ENCODE data around the gene ACAP2. TPM values are rescaled to one million over a fixed set of nuclear protein-coding genes. Genes with fewer than 3 reads are reported as not detected.
"Not testable (repeated sequence)": the region's sequence is repeated elsewhere in the genome, so short reads cannot be mapped to it uniquely, and the experiment has no call there.

The ACAP2 gene
- polyA plus RNA-seq, 4 donors = 27.6 to 38.5 (median 36.5) TPM

DNA sequence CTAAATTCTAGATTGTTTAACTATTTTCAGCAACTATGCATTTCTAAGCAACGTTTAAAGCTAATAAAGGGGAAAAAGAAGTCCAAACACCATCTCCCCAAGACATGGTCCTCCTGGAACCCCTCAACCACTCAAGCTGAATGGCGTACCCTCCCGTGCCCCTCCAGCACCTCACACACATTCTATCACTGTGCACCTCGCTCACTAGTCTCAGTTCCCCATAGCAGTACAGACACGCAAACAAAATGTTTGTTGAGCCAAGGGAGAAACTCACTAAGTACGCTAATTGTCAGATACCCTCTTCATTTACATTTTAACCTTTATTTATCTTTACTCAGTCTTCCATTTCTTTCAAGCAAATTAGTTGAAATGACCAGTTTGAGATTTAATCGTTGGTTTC, 48.8 kb downstream of the ACAP2 start:
- DNase-seq (ENCODE audit: low read depth in 4 of 4, low spot score in 3 of 4) = no peak

DNA sequence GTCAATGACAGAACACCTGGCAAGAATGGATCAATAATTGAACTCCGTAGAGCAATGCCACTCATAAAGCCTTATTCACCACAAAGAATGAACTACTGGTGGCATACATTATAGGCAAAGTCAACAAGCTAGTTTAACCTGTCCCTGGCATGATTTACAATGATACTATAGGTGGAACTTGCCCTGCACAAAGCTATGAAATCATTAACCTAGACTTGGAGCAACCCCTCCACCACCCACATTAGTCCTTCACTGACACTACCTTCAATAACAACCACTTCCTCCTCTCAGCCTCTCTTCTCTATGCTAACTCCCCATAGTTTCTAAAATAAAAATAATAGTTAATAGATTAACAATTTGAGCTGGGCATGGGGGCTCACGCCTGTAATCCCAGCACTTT, 54.4 kb downstream of the ACAP2 start:
- peak in 1 of 4 donors; percentile 7 for DNase-seq (ENCODE audit: low read depth in 4 of 4, low spot score in 3 of 4)

DNA sequence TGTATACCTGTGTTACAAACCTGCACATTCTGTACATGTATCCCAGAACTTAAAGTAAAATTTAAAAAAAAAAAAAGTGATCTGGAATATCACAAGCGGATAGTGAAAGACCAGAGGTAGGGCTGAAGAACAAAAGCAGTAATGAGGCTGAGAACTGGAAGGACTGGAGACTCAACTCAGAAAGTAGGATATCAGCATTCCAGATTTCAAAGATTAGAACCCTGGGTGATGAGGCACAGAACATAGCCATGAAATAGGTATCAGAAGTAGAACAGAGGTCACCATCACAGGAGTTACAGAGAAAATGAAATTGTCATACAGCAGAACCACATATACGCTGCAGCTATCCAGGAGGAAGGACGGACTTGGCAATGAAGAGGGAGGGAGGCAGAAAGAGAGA, 56.1 kb downstream of the ACAP2 start:
- DNase-seq (ENCODE audit: low read depth in 4 of 4, low spot score in 3 of 4) = no peak

DNA sequence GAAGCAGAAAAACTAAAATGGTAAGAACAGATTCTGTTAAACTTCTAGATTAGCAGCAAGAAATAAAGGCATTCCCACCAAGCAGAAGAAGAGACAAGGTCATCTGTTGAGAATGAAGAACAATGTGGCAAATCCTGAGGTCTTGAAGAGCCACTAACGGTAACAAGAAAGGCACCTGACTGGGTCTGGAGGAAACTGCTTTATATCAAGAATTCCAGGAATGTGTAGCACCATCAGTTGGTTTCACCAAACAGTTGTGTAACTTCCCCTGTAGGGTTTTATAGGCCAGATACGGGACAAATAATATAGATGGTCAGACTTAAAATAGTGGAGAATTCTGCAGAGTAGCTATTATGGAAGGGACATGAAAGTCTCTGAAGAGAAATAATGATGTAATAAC, 57.3 kb downstream of the ACAP2 start:
- no peak for DNase-seq (ENCODE audit: low read depth in 4 of 4, low spot score in 3 of 4)

DNA sequence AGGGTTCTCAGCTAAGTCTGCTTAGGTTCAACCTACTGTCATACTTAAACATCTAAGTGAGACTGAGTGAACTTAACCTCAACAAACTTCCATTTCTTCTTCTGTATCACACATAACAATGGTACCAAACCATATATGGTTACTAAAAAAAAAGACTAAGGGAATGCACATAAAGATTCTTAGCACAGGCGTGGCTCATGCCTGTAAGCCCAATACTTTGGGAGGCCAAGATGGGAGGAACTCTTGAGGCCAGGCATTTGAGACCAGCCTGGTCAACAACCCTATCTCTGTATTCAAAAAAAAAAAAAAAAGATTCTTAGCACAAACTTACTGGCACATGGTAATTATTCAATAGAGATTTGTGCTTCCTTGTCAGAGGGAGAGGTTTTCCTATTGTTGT, 57.9 kb downstream of the ACAP2 start:
- no peak for DNase-seq (ENCODE audit: low read depth in 4 of 4, low spot score in 3 of 4)

DNA sequence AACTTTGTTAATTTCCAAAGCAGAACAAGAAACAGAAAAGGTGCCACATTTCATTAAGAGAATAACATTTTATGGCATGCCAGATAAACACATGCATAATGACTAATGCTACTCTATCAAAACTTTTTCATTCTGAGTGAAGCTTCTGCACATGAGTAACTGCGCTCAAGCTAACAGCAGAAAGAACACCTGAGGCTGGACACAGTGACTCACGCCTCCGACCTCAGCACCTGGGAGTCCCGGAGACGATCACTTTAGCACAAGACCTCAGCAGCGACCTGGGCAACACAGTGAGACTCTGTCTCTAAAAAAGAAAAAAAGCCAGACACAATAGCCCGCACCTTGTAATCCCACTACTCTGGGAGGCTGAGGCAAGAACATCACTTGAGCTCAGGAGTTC, 70.6 kb downstream of the ACAP2 start:
- no peak for DNase-seq (ENCODE audit: low read depth in 4 of 4, low spot score in 3 of 4)

DNA sequence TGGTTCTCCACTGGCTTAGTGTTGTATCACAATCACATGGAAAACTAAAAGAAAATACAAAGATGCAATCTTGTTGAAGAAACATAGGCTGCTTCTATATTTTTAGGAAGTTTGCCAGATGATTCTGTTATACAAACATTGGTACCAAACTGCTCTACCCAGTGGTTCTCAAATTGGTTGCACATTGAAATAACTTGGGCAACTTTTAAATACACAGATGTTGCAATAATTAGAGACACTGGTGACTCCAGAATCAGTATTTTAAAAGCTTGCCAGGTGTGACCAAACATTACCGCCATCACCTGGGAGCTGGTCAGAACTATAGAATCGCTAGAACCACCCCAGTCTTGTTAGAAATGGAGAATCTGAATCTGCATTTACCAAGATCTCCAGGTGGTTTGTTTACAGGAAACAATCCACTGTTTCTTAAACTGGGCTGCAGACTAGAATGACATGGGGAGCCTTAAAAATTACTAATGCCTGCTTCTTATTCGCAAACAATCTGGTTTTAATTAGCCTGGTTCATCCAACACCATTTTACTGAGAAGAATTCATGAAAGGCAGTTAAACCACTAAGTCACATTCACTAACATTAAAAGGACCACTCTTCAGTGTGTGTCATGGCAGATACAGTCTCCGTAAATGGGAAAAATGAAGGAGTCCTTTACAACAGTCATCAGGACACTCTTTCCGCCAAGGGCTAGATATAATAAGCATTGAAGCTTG, 76.5 kb downstream of the ACAP2 start:
- no peak for DNase-seq (ENCODE audit: low read depth in 4 of 4, low spot score in 3 of 4)

DNA sequence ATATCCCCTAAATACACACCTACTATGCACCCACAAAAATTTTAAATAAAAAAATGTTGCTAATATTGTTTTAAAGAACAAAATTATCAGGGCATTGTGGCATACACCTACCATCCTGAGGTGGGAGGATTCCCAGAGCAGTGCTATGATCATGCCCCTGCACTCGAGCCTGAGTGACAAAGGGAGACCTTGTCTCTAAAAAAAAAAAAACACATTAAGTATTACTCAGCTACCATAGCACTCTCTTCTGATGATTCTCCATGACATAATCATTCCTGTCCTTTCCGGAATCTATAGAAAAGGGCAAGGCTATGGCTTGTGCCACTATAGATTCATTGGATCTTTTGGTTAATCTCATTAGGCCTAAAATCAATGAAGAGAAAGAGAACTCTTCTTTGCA, 77.4 kb downstream of the ACAP2 start:
- no peak for DNase-seq (ENCODE audit: low read depth in 4 of 4, low spot score in 3 of 4)

DNA sequence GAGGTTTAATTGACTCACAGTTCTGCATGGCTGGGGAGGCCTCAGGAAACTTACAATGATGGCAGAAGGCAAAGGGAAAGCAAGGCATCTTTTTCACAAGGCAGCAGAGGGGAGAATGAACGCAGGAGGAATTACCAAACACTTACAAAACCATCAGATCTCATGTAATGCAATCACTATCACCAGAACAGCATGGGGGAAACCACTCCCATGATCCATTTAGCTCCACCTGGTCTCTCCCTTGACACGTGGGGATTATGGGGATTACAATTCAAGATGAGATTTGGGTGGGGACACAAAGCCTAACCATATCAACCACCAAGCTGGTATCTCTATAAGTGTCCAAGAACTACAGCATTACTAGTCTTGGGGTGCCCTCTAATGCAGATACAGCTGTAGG, 85.0 kb downstream of the ACAP2 start:
- not testable (repeated sequence) for DNase-seq (ENCODE audit: low read depth in 4 of 4, low spot score in 3 of 4)

DNA sequence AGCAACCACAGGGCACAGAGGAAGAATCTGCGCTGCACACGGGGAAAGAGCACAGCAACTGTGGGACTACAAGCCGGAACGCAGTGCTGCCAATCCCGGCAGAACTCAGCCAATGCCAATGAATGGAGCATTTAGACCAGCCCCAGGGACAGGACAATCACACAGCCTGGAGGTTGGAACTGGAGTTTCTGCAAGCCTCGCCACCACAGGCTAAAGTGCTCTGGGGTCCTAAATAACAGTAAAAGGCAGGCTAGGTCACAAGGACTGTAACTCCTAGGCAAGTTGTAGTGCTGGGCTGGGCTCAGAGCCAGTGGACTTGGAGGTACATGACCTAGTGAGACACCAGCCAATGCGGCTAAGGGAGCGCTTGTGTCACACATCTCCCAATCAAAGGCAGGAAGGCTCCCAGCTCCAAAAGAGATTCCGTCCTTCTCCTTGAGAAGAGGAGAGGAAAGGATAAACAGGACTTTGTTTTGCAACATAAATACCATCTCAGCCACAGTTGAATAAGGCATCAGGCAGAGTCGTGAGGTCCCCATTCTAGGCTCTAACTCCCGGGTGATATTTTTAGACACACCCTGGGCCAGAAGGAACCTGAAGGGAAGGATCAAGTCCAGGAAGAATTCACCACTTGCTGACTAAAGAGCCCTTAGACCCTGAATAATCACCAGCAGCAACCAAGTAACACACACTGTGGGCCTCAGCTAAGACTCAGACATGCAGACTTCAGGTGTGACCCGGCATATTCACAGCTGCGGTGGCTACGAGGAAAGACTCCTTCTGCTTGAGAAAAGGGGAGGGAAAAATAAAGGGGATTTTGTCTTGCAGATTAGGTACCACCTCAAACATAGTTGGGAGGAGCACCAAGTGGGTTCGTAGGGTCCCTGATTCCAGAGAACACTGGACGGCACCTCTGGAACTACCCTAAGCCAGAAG, 86.4 kb downstream of the ACAP2 start:
- no peak for DNase-seq (ENCODE audit: low read depth in 4 of 4, low spot score in 3 of 4)

DNA sequence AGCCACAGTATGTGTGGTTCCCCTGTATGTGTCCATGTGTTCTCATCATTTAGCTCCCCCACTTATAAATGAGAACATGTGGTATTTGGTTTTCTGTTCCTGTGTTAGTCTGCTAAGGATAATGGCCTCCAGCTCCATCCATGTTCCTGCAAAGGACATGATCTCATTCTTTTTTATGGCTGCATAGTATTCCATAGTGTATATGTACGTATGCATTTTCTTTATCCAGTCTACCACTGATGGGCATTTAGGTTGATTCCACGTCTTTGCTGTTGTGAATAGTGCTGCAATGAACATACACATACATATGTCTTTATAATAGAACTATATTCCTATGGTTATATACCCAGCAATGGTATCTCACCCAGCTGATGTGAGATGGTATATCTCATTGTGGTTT, 88.8 kb downstream of the ACAP2 start:
- not testable (repeated sequence) for DNase-seq (ENCODE audit: low read depth in 4 of 4, low spot score in 3 of 4)

DNA sequence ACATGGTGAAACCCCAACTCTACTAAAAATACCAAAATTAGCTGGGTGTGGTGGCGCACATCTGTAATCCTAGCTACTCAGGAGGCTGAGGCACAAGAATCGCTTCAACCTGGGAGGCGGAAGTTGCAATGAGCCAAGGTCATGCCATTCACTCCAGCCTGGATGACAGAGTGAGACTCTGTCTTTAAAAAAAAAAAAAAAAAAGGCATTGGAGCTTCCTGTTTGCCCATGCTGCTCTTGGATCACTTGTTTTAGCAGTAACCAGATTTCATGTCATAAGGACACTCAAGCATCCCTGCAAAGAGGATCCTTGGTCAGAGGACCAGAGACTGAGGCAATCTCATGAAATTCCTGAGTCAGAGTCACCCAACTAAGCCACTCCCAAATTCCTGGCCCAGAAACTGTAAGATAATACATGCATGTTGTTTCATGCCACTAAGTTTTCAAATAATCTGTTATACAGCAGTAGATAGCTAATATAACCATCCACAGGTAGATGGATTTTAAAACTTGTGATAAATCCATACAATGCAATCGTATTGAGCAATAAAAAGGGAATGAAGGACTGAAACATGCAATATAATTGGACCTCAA, 89.8 kb downstream of the ACAP2 start:
- no peak for DNase-seq (ENCODE audit: low read depth in 4 of 4, low spot score in 3 of 4)

DNA sequence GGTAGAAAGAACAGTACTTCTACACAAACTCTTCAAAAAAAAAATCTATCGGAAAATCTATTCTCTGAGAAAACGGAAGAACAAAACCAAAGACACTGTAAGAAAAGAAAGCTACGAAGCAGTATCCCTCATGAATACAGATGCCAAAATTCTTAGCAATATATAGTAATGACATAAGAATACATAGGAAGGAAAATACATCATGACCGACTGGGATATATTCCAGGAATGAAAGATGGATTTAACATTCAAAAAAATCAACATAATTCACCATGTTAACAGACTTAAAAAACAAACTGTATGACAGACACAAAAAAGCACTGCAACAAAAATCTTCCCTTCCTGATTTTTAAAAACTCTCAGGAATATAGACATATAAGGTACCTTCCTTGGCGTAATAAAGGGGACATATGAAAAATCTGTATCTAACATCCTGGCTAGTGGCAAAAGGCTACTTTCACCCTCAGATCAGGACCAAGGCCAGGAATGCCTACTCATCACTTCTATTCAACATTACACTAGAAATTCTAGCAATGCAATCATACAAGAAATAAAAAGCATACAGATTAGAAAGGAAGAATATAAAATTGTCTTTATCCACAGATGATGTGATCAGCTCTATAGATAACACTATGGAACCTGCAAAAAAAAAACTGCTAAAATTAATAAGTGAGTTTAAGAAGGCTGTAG, 94.2 kb downstream of the ACAP2 start:
- DNase-seq (ENCODE audit: low read depth in 4 of 4, low spot score in 3 of 4) = no peak

DNA sequence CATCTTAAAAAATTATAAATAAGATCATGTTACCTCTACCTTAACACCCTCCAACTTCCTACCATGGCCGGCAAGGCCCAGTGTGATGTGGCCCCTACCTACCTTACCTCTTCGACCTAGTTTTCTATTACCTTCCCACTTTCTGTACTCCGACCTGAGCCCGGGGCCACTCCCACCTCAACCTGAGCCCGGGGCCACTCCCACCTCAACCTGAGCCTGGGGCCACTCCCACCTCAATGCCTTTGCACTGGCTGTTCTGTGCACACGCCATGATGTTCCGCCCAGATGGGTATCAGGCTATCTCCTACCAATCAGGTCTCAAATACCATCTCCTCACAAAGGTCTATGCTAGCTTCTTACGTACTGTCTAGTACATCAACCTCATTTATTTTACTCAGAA, 105.1 kb downstream of the ACAP2 start:
- DNase-seq (ENCODE audit: low read depth in 4 of 4, low spot score in 3 of 4) = no peak

DNA sequence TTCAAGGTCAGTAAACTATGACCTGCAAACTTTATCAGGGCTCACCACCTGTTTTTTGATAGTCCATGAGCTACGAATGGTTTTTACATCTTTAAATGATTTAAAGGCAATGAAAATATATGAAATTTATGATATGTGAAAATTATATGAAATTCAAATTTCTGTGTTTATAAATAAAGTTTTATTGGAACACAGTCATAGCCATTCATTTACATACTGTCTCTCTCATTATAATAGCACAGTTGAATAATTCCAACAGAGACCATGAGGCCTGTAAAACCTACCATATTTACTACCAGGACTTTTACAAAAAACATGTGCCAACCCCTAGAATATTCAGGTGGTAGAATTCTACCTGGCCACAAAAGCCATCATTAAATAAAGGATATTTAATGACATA, 107.9 kb downstream of the ACAP2 start:
- no peak for DNase-seq (ENCODE audit: low read depth in 4 of 4, low spot score in 3 of 4)

DNA sequence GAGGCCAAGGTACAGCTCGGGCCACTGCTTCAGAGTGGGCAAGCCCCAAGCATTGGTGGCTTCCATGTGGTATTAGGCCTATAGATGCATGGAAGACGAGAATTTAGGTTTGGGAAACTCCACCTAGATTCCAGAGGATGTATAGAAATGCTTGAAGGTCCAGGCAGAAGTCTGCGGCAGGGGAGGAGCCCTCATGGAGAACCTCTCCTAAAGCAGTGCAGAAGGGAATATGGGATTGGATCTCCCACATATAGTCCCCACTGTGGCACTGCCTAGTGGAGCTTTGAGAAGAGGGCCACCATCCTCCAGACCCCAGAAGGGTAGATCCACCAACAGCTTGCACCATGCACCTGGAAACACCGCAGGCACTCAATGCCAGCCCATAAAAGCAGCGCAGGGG, 123.8 kb downstream of the ACAP2 start:
- DNase-seq (ENCODE audit: low read depth in 4 of 4, low spot score in 3 of 4) = no peak

DNA sequence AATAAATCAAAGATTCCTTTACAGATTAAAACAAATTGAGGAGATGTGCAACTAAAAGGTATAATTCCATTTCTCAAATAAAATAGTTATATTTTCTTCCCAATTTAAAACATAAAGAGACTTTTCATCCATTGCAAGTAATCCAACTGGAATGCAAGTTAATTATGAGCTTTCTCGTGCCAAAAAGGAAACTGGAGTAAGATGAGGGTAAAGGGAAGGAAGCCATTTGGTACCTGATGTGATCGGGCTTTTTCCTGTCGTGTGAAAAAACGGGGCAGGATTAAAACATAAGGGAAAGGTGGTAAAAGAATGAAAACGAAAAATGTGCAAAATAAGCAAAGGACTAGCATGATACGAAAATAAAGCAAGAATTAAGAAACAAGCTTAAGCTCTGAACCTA, 130.1 kb downstream of the ACAP2 start:
- DNase-seq (ENCODE audit: low read depth in 4 of 4, low spot score in 3 of 4) = no peak

DNA sequence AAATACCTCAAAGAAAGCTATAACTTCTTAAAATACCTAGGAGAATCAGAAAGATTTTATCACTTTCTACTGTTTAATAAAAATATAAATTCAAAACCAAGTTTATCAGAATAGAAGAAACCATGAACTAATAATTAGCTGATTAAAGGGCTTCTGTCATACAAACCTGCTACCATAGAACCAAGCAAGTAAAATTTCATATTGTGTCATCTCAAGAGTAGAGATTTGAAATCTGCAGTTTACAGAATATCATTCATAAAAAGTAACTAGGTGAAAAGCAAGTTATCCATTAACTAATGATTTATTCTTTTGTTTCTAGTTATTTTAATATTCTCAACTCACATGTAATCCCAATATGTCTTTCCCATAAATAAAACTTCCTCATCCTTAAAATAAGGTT, 135.1 kb downstream of the ACAP2 start:
- DNase-seq (ENCODE audit: low read depth in 4 of 4, low spot score in 3 of 4) = no peak

DNA sequence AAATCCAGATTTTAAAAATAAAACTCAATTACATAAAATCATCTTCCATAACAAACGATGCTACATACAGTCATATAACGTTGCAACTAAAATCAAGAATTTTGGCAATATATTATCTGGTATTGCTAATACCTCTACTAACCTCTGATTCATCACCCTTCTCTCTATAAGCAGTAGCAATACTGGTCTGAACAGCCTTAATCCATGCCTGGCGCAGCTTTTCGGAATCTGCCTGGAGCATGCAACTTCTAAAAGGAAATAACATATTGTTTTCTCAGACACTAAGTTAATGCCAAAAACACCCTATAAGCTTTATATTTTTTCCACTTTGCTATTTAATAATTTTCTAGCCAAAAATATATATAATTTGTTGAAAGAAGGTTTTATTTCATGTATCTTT, 136.5 kb downstream of the ACAP2 start:
- no peak for DNase-seq (ENCODE audit: low read depth in 4 of 4, low spot score in 3 of 4)

DNA sequence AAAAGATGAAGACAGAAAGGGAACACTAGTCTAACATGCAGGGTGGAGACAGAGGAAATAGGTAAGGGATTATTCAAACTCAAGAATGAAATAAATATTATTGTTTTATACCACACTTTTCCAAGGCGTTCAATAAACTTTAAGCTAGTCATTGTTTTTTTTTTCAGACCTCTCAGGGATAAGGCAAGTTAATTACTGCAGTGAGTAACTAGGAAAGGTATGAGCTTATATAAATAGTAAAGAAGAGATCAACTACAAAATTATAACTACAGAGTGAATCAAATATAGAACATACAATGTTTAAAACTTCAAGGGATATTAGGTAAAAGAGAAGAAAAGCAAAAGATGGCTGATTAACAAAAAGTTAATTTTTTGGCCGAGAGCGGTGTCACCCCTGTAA, 140.4 kb downstream of the ACAP2 start:
- DNase-seq (ENCODE audit: low read depth in 4 of 4, low spot score in 3 of 4) = no peak

DNA sequence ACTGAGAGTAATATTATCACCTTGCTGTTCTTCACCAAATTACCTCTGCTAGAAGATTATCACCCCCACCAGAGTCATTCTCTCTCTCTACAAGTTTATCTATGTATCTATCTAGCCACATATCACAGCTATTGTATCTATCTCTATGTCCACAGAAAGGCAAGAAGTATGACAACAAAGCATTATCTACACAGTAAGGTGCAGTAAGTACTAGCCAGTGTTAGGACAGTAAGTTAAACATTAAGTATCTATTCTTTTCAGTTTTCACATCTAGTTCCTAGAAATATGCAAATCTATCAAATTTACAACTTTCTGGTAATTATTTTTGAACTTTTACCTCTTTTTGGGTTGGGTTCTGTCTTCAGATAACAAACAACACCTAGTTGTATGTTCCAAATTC, 145.4 kb downstream of the ACAP2 start:
- no peak for DNase-seq (ENCODE audit: low read depth in 4 of 4, low spot score in 3 of 4)

Measured in right renal pelvis (tissue), 4 donors.